Stimulated activated naive B cell treated with anti-CD40 and anti-IgM and Interleukin-4, amounts not matched to agents 10 μg/mL and 1 μg/mL and 100 μg/mL, for 72 hours (primary cell): ENCODE data around the gene CHAF1A.

ENCODE experiments used
- ATAC-seq, 2 donors: fragments of 150-1000 bp; cut with Tn5 transposase; replicated peaks; 2 replicates each; pipeline ENCODE4 v1.10.0; 2021; ENCODE audit warnings: moderate library complexity in 1 of 2
- DNase-seq: peaks from one replicate; pipeline ENCODE4 v3.0.0; 2021
- H3K27ac Mint-ChIP-seq: one replicate; pipeline ENCODE4 v1.8.0; 2022; ENCODE audit warnings: mild to moderate bottlenecking, mixed read lengths
- H3K27me3 Mint-ChIP-seq, 2 donors: one replicate each; pipeline ENCODE4 v1.8.0; 2022; ENCODE audit warnings: mixed read lengths in 2 of 2
- H3K36me3 Mint-ChIP-seq, 2 donors: one replicate each; pipeline ENCODE4 v1.8.0; 2022; ENCODE audit warnings: mixed read lengths in 2 of 2, mild to moderate bottlenecking in 1 of 2
- H3K4me1 Mint-ChIP-seq, 2 donors: one replicate each; pipeline ENCODE4 v1.8.0; 2022; ENCODE audit warnings: mixed read lengths in 2 of 2, mild to moderate bottlenecking in 1 of 2
- H3K4me3 Mint-ChIP-seq, 2 donors: one replicate each; pipeline ENCODE4 v1.8.0; 2022; ENCODE audit warnings: mild to moderate bottlenecking in 2 of 2, mixed read lengths in 2 of 2, moderate library complexity in 1 of 2
- H3K9me3 Mint-ChIP-seq, 2 donors: one replicate each; pipeline ENCODE4 v1.8.0; 2022; ENCODE audit warnings: mixed read lengths in 2 of 2, mild to moderate bottlenecking in 1 of 2

CHAF1A gene

DNA sequence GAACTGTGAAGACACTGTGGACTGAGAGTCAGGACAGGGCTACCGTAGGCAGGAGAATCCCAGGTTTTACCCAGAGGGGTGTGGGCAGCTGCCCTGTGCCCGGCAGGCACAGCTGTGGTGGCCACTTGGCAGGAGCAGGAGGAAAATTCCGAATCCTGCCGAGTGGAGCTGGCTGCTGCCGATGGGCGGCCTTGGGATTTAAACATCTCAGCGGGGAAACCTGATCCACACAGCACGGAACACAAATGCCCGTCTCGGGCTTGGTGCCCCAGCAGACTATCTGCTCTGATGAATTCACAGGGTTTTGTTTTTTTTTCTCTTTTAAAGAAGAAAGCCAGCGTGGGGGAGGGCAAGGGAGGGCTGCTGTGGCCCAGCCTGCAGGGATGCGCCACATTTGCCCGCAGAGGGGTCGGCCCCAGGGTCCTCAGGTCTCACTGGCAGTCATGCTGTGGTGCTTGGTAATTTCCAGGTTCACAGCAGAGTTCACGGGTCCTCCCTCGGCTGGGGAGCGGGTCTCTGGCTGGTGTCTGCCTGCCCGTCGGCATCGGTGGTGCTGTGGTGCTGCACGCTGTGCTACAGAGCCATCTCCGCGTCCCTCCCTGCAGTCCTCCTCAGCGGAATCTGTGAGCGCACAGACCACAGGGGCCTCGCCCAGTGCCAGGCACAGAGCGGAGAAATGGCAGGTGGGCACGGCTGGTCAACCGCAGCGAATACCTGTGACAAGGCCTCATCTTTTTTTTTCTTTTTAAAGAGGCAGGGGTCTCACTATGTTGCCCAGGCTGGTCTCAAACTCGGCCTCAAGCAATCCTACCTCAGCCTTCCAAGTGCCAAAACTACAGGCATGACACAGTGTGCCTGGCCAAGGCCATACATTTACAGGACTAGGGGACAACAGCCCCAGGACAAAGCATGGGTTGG lies 30.9 kb upstream of the CHAF1A start:
- H3K36me3 Mint-ChIP-seq, result peaks cover 42 to 43% of the 10 kb centered on the region in 2 donors
- ATAC-seq, result no peak
- H3K27ac Mint-ChIP-seq, result peak overlapping the region; percentile 95
- no peaks in the 10 kb centered on the region for H3K27me3 Mint-ChIP-seq
- peaks cover 69 to 95% of the 10 kb centered on the region in 2 donors for H3K4me1 Mint-ChIP-seq
- peak overlapping the region; percentile 50 to 87 for H3K4me3 Mint-ChIP-seq
- no peak for DNase-seq
- H3K9me3 Mint-ChIP-seq, result no peaks in the 10 kb centered on the region

DNA sequence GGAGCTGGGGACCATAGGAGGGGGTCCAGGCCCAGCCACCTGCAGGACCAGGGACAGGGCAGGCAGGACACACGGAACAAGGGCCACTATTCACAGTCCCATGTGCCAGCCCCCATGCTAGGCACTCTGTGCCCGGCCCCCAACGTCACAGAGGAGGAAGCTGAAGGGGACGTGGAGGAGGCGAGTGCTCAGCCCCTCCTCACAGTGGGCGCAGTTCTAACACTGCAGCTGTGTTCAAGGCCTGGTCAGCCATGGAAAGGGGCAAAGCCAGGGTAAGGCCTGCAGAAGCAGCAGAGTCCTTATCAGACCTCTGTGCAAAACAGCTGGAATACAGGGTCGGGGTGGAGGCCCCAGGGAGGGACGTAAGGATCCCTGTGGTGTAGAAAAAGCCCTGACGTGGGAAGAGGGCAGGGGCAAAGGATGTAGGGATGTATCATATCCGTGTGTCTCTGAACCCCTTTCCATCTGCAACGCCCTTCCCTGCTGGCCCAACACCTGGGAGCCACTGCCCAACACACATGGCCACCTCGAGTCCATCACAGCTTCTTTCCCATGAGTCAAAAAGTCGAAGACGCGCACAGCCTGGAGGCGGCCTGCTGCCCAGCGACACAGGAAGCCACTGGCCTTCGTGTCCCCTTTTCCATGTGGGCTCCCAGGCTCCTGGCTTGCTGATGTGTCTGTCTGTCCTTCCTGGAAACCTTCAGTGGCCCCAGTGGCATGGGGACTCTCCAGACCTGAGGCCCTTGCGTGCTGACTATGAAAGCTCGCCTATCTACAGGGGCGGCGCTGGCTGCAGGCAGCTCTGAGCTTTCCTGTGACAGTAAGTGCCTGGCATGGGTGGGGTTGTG lies 30.1 kb upstream of the CHAF1A start:
- Mint-ChIP-seq H3K27ac (peak overlapping the region; percentile 95), H3K4me3 (peak overlapping the region; percentile 32 to 50), H3K4me1 (peaks cover 74 to 100% of the 10 kb centered on the region in 2 donors), H3K36me3 (peaks cover 41 to 44% of the 10 kb centered on the region in 2 donors), H3K9me3 (no peaks in the 10 kb centered on the region), H3K27me3 (no peaks in the 10 kb centered on the region)
- ATAC-seq (no peak), DNase-seq (no peak)

DNA sequence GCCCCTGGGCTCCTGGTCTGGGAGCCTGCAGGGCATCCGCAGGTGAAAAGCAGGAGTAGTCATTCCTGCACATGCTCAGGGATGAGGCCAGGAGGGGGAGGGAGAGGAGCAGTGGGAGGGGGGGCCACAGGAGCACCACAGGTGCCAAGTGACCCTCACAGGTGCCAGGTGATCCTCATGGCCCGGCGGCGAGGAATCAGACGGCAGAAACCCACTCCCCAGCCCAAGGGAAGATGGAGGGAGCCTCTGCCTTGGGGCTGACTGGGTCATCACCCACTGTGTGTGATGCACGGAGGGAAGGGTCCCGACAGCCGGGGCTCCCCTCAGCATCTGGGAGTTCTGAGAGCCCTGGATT lies 29.4 kb upstream of the CHAF1A start:
- ATAC-seq, result no peak
- Mint-ChIP-seq H3K4me1 (peaks cover 74 to 100% of the 10 kb centered on the region in 2 donors), H3K9me3 (no peaks in the 10 kb centered on the region), H3K27ac (peak overlapping the region; percentile 95), H3K4me3 (peak overlapping the region in 1 of 2 donors; percentile 32), H3K36me3 (peaks cover 36 to 41% of the 10 kb centered on the region in 2 donors), H3K27me3 (no peaks in the 10 kb centered on the region)
- DNase-seq, result no peak

DNA sequence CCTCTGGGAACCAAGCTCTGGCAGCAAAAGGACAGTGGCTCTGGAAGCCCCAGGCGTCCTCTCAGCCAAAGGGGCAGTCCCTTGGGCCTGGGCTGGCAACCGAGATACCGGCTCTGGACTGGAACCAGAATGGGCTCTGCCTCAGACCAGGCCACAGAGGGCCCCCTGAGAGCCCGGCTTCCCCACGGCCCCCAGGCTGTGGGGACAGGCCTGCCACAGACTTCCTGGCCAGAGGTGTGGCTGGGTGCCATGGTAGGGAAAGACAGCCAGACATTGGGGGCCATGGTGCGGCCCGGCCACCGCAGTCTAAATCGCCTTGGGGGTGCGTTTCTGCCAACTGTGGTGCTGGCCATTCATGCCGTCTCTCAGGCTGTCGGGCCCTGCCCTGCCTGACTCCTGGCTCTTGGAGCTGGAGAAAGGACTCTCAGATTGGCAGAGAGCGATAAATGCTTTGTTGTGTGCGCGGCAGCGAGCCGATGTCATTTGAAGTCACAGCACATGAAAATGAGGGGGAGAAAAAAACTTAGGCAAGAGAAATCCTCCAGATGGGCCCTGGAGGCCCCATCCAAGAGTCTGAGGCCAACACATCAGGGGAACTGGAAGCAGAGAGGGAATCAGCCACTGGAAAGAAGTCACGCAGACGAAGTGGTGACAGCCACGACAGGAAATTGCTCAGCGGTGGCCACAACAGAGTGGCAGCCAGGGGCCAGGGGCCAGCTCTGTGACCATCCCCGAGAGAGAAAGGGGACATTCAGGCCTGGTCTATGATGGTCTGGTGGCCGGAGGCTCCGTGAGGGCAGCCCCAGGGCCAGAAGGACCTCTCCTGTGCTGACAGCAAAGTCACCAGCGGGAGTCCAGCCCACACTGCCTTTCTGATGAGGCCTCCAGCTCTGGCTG lies 28.6 kb upstream of the CHAF1A start:
- ATAC-seq (no peak), DNase-seq (no peak)

DNA sequence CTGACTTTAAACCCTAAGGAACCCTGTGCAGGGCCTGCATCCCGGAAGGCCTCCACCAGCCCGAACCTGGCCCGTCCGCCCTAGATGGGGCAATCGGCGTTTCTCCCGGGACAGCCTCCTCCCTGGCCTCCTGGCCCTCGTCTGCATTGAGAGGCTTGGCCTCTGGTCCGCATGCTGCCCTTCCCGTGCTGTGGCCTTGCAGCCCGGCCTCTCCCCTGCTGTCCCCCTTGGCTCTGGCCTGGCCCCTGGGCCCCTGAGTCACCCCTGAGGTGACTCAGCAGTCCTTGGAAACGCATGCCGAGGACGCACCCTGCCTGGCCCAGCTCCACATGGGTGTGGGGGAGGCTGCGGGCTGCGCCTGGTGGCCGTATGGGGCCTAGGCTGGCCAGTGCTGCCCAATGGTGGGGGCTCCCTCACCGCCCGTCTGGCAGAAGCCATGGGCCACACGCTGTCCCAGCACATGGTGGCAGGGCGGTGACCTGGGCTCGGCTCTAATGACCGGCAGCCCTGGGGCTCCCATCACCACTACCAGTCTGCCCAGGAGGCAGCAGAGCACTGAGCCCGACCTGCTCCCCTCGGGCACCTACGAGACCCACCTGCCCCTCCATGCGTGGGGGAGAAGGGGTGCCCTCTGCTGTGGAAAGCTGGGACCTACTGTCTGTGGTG lies 27.8 kb upstream of the CHAF1A start:
- peaks cover 71 to 99% of the 10 kb centered on the region in 2 donors for H3K4me1 Mint-ChIP-seq
- H3K27ac Mint-ChIP-seq, result peak overlapping the region; percentile 97
- peaks cover 32 to 40% of the 10 kb centered on the region in 2 donors for H3K36me3 Mint-ChIP-seq
- ATAC-seq, result no peak
- no peak for DNase-seq
- H3K4me3 Mint-ChIP-seq, result peak overlapping the region in 1 of 2 donors; percentile 68
- H3K9me3 Mint-ChIP-seq, result no peaks in the 10 kb centered on the region
- H3K27me3 Mint-ChIP-seq, result no peaks in the 10 kb centered on the region

More for the DNA sequence above, 28.6 kb upstream of the CHAF1A start:
- Mint-ChIP-seq H3K4me1 (peaks cover 70 to 99% of the 10 kb centered on the region in 2 donors), H3K27me3 (no peaks in the 10 kb centered on the region), H3K36me3 (peaks cover 32 to 39% of the 10 kb centered on the region in 2 donors), H3K4me3 (peak overlapping the region; percentile 56 to 58), H3K9me3 (no peaks in the 10 kb centered on the region), H3K27ac (peak overlapping the region; percentile 97)

DNA sequence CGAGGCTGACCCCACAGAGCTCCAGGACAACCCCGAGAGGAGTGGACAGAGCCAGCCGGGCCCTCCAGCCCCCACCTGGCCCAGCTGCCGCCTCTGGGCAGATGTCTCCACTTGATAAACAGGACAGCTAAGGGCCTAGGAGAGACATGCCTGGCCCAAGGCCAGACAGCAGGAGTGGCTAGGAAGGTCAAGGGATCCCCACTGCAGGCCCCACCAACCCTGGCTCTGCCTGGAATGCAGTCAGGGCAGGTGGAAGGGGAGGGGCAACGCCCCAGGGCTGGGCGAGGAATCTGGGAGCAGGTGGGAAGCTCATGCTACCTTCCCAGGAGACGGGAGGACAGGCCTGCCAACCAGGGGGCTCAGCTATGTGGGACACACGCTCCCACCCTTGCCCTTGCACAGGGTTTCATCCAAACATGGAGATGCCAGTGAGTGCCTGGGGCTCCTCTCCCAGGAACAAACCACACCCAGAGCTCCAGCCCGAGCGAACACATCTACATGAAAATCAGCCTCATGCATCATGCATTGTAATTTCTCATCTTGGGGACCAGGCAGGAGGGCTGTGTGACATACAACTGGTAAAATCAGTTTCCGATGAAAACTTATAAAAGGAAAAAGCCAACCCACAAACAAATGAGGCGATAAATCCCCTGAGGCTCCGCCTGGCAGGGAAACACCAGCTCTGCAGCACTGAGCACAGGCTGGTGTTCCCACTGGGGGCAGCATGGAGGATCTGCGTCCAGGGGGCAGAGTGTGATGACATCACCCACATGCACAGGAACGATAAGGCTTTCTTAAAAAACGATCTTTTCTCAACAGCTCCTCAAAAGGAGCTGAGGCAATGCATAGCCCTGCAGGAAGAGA lies 27.0 kb upstream of the CHAF1A start:
- H3K4me3 Mint-ChIP-seq, result peak overlapping the region; percentile 68 to 69
- H3K27me3 Mint-ChIP-seq, result no peaks in the 10 kb centered on the region
- peaks cover 75 to 99% of the 10 kb centered on the region in 2 donors for H3K4me1 Mint-ChIP-seq
- peak overlapping the region; percentile 97 for H3K27ac Mint-ChIP-seq
- peak; percentile 72 to 73 for ATAC-seq
- H3K36me3 Mint-ChIP-seq, result peaks cover 32 to 40% of the 10 kb centered on the region in 2 donors
- H3K9me3 Mint-ChIP-seq, result no peaks in the 10 kb centered on the region
- DNase-seq, result peak; percentile 89

DNA sequence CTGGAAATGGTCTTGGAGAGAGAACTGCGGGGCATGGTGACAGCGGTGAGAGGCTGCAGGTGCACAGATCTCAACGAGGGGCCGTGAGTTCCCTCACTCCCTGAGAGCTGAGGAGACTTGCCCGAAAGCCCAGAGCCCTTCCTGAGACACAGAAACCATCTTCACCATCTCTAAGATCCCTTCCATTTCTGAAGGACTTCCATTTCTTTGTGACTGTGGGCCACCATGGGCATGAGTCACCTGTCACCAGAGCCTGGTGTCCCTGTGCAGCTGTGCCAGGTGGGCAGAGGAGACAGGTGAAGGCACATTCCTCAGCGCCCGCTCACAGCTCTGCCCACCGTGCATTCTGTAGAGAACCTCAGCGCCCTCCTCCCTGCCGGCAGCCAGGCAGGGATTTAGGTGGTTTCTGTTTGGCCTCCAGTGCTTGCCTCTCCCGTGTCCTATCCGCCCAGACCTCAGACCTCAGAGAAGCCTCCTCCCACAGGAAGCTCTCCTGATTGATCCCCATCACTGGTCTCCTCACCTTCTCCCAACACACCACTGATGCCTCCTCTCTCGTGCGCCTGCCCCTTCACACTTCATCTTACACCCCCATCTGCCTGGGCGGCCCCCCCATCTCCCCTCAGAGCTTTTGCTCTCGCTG lies 26.3 kb upstream of the CHAF1A start:
- no peak for DNase-seq
- peak overlapping the region; percentile 97 for H3K27ac Mint-ChIP-seq
- ATAC-seq, result peak in 1 of 2 donors; percentile 9
- H3K36me3 Mint-ChIP-seq, result peaks cover 28 to 36% of the 10 kb centered on the region in 2 donors
- H3K4me3 Mint-ChIP-seq, result peak overlapping the region; percentile 68 to 69
- no peaks in the 10 kb centered on the region for H3K27me3 Mint-ChIP-seq
- no peaks in the 10 kb centered on the region for H3K9me3 Mint-ChIP-seq
- peaks cover 76 to 99% of the 10 kb centered on the region in 2 donors for H3K4me1 Mint-ChIP-seq

DNA sequence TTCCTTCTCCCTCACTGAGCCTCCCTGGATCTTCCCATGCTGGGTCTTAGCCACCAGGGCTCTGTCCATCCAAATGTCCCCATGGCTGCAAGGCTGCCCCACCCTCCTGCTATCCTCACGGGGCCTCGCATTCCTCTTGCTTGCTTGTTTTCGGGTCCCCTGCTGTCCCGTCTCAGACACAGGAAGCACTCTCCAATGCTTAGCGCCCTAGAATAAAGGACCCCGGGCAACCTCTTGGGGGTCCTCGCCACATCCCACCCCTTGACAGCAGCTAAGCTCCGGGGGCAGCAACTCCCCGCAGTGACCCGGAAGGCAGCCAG lies 25.8 kb upstream of the CHAF1A start:
- no peak for ATAC-seq
- peak overlapping the region; percentile 97 for H3K27ac Mint-ChIP-seq
- no peaks in the 10 kb centered on the region for H3K9me3 Mint-ChIP-seq
- H3K4me3 Mint-ChIP-seq, result peak overlapping the region; percentile 68 to 69
- H3K36me3 Mint-ChIP-seq, result peaks cover 27 to 33% of the 10 kb centered on the region in 2 donors
- no peaks in the 10 kb centered on the region for H3K27me3 Mint-ChIP-seq
- DNase-seq, result no peak
- H3K4me1 Mint-ChIP-seq, result peaks cover 80 to 99% of the 10 kb centered on the region in 2 donors

DNA sequence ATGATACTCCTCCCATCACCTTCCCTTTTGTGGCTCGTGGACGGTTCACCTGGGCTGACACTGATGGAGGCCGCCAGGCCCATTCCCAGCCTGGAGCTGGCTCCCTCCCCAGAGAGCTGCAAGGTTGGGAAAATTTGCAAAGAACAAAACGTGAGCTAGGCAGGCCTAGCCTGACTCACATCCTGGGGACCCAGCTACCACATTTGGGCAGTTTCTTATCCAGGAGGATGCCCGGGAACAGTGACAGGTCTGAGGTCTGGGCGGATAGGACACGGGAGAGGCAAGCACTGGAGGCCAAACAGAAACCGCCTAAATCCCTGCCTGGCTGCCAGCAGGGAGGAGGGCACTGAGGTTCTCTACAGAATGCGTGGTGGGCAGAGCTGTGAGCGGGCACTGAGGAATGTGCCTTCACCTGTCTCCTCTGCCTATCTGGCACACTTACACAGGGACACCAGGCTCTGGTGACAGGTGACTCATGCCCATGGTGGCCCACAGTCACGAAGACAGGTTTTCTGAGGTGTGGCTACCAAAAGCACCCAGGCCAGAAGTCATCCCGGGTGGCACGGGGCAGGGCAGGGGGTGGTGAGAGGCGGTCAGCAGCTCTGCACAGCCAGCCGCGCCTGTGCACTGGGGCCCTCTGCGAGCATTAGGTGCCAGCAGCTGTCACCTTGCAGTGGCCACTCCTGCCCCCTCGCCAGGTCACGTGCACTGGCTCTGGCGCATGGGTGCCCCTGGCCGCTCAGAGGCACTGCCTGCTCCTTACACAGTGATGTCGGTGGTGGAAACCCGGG lies 25.3 kb upstream of the CHAF1A start:
- Mint-ChIP-seq H3K36me3 (peaks cover 23 to 29% of the 10 kb centered on the region in 2 donors), H3K27me3 (no peaks in the 10 kb centered on the region), H3K4me1 (peaks cover 78 to 99% of the 10 kb centered on the region in 2 donors), H3K9me3 (no peaks in the 10 kb centered on the region), H3K4me3 (peak overlapping the region; percentile 68 to 69), H3K27ac (peak overlapping the region; percentile 97)
- no peak for DNase-seq
- no peak for ATAC-seq

DNA sequence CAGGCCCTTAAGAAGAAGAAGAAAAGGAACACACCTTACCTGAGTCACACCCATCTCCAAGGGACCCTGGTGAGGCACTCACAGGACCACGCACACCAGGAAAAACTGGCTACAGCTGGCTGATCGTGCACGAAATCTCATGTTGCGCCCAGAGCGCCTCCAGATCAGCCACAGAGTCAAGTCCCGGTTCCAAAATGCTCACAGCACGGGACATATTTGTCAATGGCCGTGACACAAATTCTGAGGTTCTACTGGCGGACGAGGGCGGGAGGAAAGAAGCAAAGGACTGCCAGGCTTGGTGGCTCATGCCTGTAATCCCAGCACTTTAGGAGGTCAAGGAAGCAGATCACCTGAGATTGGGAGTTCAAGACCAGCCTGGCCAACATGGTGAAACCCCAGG lies 23.6 kb upstream of the CHAF1A start:
- H3K27me3 Mint-ChIP-seq, result no peaks in the 10 kb centered on the region
- H3K4me3 Mint-ChIP-seq, result peak overlapping the region; percentile 78
- peaks cover 72 to 97% of the 10 kb centered on the region in 2 donors for H3K4me1 Mint-ChIP-seq
- no peak for ATAC-seq
- DNase-seq, result no peak
- H3K9me3 Mint-ChIP-seq, result no peaks in the 10 kb centered on the region
- peak overlapping the region; percentile 95 for H3K27ac Mint-ChIP-seq
- peaks cover 13 to 24% of the 10 kb centered on the region in 2 donors for H3K36me3 Mint-ChIP-seq

DNA sequence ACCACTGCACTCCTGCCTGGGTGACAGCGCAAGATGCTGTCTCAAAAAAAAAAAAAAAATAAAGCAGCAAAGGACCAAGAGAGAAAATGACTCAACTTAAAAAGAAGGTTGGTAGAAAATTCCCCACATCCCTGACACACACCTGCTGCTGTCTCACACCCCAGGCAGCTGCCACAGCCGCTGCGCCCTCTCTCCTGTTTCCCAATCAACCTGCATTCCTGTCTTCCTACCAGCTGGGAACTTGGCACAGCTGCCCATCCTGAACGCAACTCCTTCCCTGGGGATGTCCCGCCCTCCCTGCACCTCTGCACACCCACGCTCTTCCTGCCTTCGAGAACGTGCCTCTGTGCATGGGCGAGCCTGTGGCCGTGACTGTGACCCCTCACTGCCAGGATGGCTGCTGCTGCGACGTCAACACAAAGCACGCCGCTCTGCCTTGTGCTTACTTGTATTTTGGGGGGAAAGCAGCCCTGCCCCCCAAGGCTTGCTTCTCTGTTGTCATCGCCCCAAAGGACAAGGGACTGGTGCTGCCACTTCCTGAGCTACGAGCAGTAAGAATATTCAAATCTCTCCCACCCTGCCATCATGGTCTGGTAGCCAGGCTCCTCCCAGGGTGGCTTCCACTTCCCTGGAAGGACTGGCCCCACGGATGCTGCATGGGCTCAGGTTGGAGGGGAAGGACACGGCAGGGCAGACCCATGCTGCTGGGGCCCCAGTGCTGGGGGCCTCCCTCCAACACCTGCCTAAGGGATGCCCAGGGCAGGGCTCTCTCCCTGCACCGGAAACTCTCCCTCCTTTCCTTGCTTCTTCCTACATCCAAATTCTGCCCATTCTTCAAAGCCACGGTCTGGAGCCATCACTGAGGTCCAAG lies 22.8 kb upstream of the CHAF1A start:
- Mint-ChIP-seq H3K9me3 (no peaks in the 10 kb centered on the region), H3K27me3 (no peaks in the 10 kb centered on the region), H3K4me3 (peak overlapping the region; percentile 78), H3K4me1 (peaks cover 68 to 92% of the 10 kb centered on the region in 2 donors), H3K36me3 (peaks cover 12 to 22% of the 10 kb centered on the region in 2 donors), H3K27ac (peak overlapping the region; percentile 95)
- ATAC-seq, result peak; percentile 70 to 75
- DNase-seq, result peak; percentile 82
